ENCODE results near the gene CDKN2B-AS1. TPM values are rescaled to one million over a fixed set of nuclear protein-coding genes. Genes with fewer than 3 reads are reported as not detected.

CDKN2B-AS1 gene
- total and polyA plus RNA-seq, 2 donors = 0.22 to 2.2 TPM

DNA sequence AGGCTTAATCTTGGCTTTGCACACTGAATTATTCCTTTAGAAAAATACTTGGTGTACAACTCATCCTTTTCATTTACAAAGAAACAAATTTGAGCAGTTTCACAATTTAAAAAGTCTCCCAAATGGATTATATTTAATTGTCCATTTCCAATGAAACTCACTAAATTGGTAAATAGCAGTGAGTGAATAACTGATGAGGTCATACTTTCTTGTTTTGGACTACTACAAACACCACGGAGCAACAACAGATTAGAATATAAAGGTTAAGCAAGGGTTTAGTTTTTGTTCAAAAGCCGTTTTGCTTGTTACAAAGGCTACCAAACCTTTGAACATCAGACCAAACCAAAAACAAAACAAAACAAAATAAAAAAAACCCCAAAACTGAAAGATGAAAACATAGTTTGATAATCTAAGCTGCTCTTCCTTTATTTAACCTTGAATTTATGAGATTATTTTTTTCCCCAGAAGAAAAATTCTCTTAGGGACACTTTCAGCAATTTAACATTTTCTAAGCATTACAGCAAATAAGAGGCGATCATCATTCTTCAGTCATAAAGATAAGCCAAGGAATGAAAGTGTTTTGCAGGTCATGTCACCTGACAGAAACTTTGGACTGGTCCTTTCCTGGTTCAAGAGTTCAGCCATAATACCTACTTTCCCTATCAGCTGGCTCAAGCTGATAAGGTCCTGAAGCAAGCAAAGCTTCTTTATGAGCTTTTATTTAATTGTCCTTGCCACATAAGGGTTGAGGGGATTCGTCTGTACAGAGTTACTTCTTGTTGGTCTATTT lies 114.2 kb downstream of the CDKN2B-AS1 start:
- 36% methylated on average over 4 of the region's 4 CpGs for WGBS
- Histone ChIP-seq H3K4me3 (ENCODE audit: low read depth, low read length) (no peak overlapping the region), H3K36me3 (ENCODE audit: insufficient read depth) (no peaks in the 10 kb centered on the region), H3K4me1 (ENCODE audit: insufficient read depth) (no peaks in the 10 kb centered on the region), H3K27ac (ENCODE audit: low read depth) (no peak overlapping the region)
- DNase-seq (ENCODE audit: extremely low spot score) = no peak

DNA sequence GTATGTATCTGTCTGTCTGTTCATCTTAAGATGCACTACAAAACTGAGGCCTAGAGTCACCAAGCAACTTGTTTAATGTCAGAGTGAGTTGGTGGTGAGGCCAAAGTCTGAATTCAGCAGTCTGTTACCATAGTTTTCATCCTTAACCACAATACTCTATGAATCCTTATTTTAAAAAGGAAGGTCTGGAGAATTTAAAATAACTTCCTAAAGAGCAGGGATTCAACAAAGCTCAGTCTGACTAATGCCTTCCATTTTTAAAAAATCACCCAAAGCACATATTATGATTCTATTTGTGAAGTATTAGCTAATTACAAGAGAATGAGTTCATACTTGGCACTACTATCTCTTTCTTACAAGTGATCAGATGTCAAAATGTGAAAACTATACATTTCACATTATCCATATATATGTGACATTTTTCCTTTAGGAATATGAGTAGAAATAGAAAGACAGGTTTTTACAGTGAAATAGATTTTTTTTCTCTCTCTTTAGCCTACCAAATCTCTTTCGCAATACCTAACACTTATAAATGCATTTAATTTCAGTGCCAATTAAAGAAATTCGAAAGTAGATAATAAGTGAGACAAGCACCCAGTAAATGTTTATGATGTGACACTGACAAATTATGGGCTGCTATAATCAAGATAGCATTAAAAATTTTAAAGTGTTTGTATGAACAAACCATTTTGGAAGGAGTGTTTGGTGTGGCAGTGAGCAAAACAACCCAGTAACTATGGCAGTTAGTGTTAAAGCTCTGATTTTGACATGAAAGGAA lies 116.8 kb downstream of the CDKN2B-AS1 start:
- Histone ChIP-seq H3K36me3 (ENCODE audit: insufficient read depth) (no peaks in the 10 kb centered on the region), H3K4me3 (ENCODE audit: low read depth, low read length) (no peak overlapping the region), H3K4me1 (ENCODE audit: insufficient read depth) (no peaks in the 10 kb centered on the region), H3K27ac (ENCODE audit: low read depth) (no peak overlapping the region)
- no peak for DNase-seq (ENCODE audit: extremely low spot score)
- 67% methylated on average over 2 of the region's 2 CpGs for WGBS

DNA sequence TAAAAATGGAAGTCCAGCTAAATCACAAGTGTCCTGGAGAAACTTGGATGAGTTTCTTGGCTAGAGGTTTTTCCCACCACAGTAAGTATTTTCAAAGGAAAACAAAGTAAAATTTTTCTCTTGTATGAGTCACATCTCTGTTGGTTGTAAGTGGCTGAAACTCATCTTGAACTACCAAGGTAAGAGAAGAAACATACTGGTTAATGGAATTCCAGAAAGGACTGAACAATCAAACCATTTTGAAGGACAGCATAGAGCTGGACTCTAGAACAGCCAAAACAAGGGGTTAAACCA lies 117.3 kb downstream of the CDKN2B-AS1 start:
- Histone ChIP-seq H3K4me3 (ENCODE audit: low read depth, low read length) (no peak overlapping the region), H3K4me1 (ENCODE audit: insufficient read depth) (no peaks in the 10 kb centered on the region), H3K36me3 (ENCODE audit: insufficient read depth) (no peaks in the 10 kb centered on the region), H3K27ac (ENCODE audit: low read depth) (no peak overlapping the region)
- no peak for DNase-seq (ENCODE audit: extremely low spot score)

DNA sequence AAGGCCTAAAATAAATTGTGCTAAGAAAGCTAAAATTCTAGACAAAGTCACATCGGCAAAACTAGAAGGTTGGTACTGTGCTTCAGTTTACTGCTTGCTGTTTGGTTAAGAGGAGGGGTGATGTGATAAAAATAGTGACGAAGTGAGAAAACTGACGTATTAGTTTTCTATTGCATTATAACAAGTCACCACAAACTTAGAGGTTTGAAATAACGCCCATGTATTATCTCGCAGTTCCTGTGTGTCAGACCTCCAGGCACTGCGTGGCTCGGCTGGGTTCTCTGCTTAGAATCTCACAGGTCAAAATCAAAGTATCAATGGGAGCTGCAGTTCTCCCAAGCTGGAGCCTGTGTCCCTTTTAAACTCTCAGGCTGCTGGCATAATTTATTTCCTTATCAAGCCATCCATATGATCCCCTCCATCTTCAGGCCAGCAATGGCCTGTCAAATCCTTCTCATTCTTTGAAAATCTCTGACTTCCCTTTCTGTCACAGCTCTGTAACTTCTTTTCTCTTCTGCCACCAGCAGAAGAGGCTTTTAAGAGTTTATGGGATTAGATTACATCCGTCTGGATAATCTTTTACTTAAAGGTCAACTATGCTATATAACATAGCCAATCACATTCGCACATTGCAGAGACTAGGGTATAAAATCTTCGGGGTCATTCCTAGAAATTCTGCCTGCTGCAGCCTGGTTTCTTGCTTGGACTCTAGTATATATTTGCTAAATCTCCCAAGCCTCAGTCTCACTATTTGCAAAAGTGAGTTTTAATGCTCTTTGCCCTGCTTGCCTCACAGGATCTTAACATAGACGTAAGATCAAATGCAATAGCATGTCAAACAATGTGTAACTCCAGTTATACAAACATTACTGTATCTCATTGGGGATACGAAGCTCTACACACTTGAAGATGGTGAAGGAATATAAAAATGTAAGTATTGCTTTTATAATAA lies 118.6 kb downstream of the CDKN2B-AS1 start:
- H3K4me3 ChIP-seq (ENCODE audit: low read depth, low read length) = no peak overlapping the region
- H3K4me1 ChIP-seq (ENCODE audit: insufficient read depth) = no peaks in the 10 kb centered on the region
- DNase-seq (ENCODE audit: extremely low spot score) = no peak
- H3K36me3 ChIP-seq (ENCODE audit: insufficient read depth) = no peaks in the 10 kb centered on the region
- 71% methylated on average over 12 of the region's 12 CpGs for WGBS
- H3K27ac ChIP-seq (ENCODE audit: low read depth) = no peak overlapping the region

DNA sequence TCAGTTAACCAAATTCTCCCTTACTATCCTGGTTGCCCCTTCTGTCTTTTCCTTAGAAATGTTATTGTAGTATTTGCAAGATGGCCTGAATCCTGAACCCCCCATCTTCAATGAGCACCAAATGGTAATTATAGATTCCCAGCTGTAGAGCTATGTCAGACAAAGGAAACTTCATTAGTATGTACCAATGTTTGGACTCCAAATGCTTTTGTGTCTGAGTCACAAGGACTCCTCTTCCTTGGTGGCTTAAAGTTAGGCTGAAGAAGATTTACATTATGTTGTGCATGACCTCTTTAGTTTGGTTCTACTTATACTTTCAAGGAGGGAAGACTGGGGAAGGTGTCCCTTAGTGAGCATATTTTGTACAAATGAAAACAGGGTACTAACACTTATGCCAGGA lies 120.4 kb downstream of the CDKN2B-AS1 start:
- Histone ChIP-seq H3K36me3 (ENCODE audit: insufficient read depth) (no peaks in the 10 kb centered on the region), H3K27ac (ENCODE audit: low read depth) (no peak overlapping the region), H3K4me3 (ENCODE audit: low read depth, low read length) (no peak overlapping the region), H3K4me1 (ENCODE audit: insufficient read depth) (no peaks in the 10 kb centered on the region)
- no peak for DNase-seq (ENCODE audit: extremely low spot score)

DNA sequence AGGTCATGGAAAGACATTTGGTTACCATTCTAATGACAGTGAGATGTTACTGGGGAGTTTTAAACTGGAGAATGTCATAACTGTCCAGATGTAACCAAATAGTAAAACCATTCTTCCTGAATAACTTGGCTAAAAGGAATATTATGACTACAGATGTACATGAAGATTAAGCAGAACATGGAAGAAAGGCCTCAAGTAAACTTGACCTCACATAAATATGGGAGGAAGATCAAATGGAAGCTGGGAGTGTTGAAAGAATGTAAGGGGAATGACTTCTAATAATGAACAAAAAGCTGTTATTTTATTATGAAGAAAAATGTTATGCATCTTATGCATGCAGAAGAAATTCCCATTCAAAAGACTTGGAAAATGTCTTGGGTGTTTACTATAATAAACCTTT lies 122.2 kb downstream of the CDKN2B-AS1 start:
- no peaks in the 10 kb centered on the region for H3K36me3 ChIP-seq (ENCODE audit: insufficient read depth)
- H3K27ac ChIP-seq (ENCODE audit: low read depth) = no peak overlapping the region
- no peak overlapping the region for H3K4me3 ChIP-seq (ENCODE audit: low read depth, low read length)
- DNase-seq (ENCODE audit: extremely low spot score) = no peak
- no peaks in the 10 kb centered on the region for H3K4me1 ChIP-seq (ENCODE audit: insufficient read depth)

DNA sequence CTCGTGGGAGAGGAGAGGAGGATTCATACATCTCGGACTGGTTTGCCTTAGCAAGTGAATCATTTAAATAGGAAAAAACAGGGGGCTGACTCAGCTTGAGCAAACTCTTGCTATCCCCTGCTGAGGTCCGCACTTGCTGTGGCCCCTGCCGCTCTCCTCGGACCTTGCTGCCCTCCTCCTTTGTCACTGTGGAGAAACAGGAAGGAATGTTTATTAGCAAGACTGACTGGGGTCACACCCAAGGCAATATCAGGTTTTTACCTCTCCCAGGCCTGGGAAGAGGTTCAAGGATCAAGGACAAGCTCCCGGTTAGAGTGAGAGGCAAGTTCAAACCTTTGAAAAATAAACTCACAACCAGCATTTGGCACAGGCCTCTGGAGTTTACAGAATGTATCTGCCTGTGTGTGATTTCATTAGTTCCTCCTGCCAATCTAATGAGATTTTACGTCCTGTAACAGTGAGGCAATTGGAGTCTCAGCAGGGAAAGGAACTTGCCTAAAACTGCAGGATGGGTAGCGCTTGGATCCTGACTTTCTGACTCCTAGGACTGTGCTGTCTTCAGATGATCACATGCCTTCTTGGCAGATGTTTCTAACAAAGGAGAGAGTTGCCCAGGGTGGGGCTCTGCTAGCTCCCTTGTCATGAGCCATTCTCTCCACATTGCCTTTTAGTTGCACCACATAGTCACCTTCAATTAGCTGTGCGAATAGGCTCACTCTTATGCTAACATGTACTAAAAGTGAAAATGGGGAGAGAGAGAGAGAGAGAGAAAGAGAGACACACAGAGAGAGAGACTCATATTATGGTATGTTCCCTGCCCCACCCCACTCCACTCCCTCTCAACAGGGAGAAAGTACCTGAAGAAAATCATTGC lies 123.2 kb downstream of the CDKN2B-AS1 start:
- Histone ChIP-seq H3K4me3 (ENCODE audit: low read depth, low read length) (no peak overlapping the region), H3K4me1 (ENCODE audit: insufficient read depth) (no peaks in the 10 kb centered on the region), H3K27ac (ENCODE audit: low read depth) (no peak overlapping the region), H3K36me3 (ENCODE audit: insufficient read depth) (no peaks in the 10 kb centered on the region)
- 52% methylated on average over 9 of the region's 9 CpGs for WGBS
- DNase-seq (ENCODE audit: extremely low spot score) = no peak

DNA sequence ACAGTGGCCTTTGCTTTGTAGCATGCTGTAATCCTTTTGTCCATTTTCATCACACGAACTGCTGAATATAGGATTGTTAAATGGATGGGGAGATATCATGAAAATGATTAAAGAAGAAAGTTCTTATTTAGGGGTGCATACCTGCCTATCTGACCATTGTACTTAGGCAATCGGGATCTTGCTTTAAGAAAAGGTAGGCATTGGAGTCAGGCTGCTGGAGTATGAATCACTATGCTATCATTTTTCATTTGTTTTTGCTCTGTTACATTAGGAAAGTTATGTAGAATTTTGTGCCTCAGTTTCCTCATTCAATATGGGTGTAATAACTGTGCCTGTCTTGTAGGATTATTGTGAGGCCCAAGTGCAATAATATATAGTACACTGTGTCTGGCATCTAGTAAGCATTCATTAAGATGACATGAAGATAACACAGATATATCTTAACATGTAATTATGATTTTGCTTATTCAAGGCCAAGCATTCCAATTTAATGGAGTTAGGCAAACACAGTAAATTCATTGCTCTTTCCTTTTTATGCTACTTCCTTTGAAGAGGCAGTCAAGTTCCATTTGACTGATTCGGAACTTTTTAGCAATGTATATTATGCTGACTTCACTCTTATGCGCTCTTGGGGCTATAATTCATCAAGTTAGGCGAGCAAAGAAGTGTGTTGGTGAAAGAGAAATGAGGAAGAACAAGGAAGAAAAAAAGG lies 124.4 kb downstream of the CDKN2B-AS1 start:
- DNase-seq (ENCODE audit: extremely low spot score) = no peak
- H3K4me1 ChIP-seq (ENCODE audit: insufficient read depth) = no peaks in the 10 kb centered on the region
- no peaks in the 10 kb centered on the region for H3K36me3 ChIP-seq (ENCODE audit: insufficient read depth)
- WGBS = 87% methylated on average over 5 of the region's 5 CpGs
- H3K4me3 ChIP-seq (ENCODE audit: low read depth, low read length) = no peak overlapping the region
- no peak overlapping the region for H3K27ac ChIP-seq (ENCODE audit: low read depth)

DNA sequence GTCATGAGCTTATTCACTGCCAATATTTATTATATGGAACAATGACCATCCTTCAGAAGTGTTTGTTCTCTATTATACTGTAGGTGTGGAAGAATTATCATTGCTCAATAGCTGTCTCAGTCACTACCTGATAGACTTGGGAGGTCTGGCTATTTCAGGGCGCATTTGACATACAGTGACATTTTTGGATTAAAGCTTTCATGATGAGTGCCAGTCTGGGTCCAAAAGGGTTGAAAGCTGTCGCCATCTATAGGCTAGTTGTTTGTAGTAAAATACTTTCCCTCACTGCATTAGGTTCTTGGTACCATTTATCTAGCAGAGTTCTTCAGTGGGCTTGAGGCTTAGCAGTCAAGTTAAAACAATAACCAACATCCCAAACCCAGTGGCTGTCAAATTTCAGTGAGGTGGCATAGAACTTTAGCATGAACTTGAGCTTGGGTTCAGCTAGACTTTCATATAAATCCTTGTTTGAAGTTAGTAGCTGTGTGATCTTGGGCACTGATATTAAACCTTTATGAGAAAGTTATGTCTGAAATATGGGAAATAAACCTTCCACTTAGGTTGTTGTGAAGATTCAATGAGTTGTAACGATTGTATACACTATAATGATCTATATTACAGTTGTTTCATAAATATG lies 125.0 kb downstream of the CDKN2B-AS1 start:
- WGBS = 55% methylated on average over 3 of the region's 3 CpGs
- no peak for DNase-seq (ENCODE audit: extremely low spot score)
- Histone ChIP-seq H3K36me3 (ENCODE audit: insufficient read depth) (no peaks in the 10 kb centered on the region), H3K4me1 (ENCODE audit: insufficient read depth) (no peaks in the 10 kb centered on the region), H3K27ac (ENCODE audit: low read depth) (no peak overlapping the region), H3K4me3 (ENCODE audit: low read depth, low read length) (no peak overlapping the region)

DNA sequence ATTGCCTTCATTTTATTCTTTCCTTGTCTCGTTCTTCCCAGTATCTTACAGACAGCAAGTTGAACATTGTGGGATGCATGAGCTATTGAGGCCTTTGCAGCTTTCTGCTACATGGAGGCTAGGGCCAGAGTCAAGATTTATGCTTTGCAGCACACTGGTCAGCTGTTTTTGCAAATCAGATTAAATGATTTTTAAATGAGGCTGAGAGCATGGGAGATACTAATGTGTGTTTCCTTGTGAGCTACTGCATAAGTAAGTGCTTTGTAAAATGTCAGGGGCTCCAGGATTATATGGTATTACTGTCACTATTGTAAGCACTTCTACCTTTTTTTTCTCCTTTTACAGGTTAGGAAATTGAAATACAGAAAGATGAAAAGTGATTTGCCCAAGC lies 125.6 kb downstream of the CDKN2B-AS1 start:
- 95% methylated on average over 1 of the region's 1 CpG for WGBS
- H3K4me3 ChIP-seq (ENCODE audit: low read depth, low read length) = no peak overlapping the region

DNA sequence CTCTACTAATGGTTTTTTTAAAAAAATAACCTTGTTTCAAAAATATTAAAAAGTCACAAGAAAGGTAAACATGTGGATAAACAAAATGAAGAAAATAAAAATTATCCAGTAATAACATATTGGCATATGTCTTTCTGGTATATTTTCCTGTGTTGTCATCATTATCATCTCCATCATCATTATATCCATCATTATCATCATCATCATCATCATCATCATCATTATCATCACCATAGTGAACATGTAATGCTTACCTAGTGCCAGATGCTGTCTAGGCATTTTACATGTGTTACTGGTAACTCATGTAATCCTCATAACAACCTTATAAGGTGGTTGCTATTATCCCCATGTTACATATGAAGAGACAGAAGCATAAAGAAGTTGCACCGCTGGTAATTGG lies 126.0 kb downstream of the CDKN2B-AS1 start:
- Histone ChIP-seq H3K36me3 (ENCODE audit: insufficient read depth) (no peaks in the 10 kb centered on the region), H3K27ac (ENCODE audit: low read depth) (no peak overlapping the region), H3K4me1 (ENCODE audit: insufficient read depth) (no peaks in the 10 kb centered on the region), H3K4me3 (ENCODE audit: low read depth, low read length) (no peak overlapping the region)
- WGBS = 76% methylated on average over 1 of the region's 1 CpG
- DNase-seq (ENCODE audit: extremely low spot score) = no peak

More for the DNA sequence above, 125.6 kb downstream of the CDKN2B-AS1 start:
- H3K4me1 ChIP-seq (ENCODE audit: insufficient read depth) = no peaks in the 10 kb centered on the region
- no peak overlapping the region for H3K27ac ChIP-seq (ENCODE audit: low read depth)
- no peaks in the 10 kb centered on the region for H3K36me3 ChIP-seq (ENCODE audit: insufficient read depth)
- no peak for DNase-seq (ENCODE audit: extremely low spot score)

DNA sequence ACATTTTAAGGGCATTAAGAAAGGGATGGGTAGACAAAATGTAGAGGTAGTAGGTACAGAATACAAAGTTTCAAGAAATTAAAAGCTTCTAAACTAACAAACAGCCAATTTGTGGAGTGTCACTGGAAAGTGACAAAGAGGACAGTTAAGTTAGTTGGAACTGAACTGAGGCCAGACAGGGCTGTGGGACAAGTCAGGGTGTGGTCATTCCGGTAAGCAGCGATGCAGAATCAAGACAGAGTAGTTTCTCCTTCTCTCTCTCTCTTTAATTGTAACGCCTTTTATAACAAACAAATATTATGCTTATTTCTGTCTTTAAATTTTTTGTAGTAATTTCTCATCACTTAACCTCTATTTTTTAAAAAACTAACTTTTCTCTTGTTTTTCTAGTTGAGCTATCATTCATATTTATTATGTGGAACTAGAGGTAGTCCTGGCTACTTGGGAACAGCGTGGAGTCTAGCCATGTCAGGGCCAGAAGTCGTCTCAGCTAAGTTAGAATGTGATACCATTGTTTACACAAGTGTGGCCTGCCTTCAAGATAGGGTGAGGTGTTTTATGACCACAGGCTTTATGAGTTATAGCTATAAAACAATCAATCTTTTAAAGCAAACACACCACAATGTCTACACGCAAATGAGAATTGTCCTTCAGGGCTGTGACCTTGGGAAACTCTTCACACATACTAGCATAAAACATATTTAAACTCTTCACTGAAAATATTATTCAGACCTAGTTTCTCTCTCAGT lies 129.8 kb downstream of the CDKN2B-AS1 start:
- Histone ChIP-seq H3K4me1 (ENCODE audit: insufficient read depth) (no peaks in the 10 kb centered on the region), H3K27ac (ENCODE audit: low read depth) (no peak overlapping the region), H3K4me3 (ENCODE audit: low read depth, low read length) (no peak overlapping the region), H3K36me3 (ENCODE audit: insufficient read depth) (no peaks in the 10 kb centered on the region)
- WGBS = 32% methylated on average over 6 of the region's 6 CpGs
- no peak for DNase-seq (ENCODE audit: extremely low spot score)

All from urinary bladder (tissue), 4 donors.